Nephron progenitor cell (in vitro differentiated cells): Measurements from ENCODE around the gene ADAMTS19.

Experiments
- DNase-seq: peaks from one replicate; pipeline ENCODE4 v3.0.0; 2021
- H3K27ac Mint-ChIP-seq: 2 replicates; pipeline ENCODE4 v1.8.0; 2021; ENCODE audit warnings: mild to moderate bottlenecking, moderate library complexity, mixed read lengths
- H3K27me3 Mint-ChIP-seq: 2 replicates; pipeline ENCODE4 v1.8.0; 2021; ENCODE audit warnings: mild to moderate bottlenecking, low read depth, mixed read lengths; ENCODE audit not compliant: poor library complexity
- H3K36me3 Mint-ChIP-seq: 2 replicates; pipeline ENCODE4 v1.8.0; 2021; ENCODE audit warnings: low read depth, mixed read lengths
- H3K4me1 Mint-ChIP-seq: 2 replicates; pipeline ENCODE4 v1.8.0; 2021; ENCODE audit warnings: mixed read lengths
- H3K4me3 Mint-ChIP-seq: 2 replicates; pipeline ENCODE4 v1.8.0; 2021; ENCODE audit warnings: mild to moderate bottlenecking, moderate library complexity, mixed read lengths
- H3K9me3 Mint-ChIP-seq: 2 replicates; pipeline ENCODE4 v1.8.0; 2021; ENCODE audit warnings: mild to moderate bottlenecking, moderate library complexity, mixed read lengths
- TF ChIP-seq, protein P1 (sequence below): fragments of 200-600 bp; sonication (generic); IDR thresholded peaks from 2 replicates; pipeline ENCODE4 v1.5.0; 2021; ENCODE audit warnings: antibody characterized with exemption

The ADAMTS19 gene

DNA sequence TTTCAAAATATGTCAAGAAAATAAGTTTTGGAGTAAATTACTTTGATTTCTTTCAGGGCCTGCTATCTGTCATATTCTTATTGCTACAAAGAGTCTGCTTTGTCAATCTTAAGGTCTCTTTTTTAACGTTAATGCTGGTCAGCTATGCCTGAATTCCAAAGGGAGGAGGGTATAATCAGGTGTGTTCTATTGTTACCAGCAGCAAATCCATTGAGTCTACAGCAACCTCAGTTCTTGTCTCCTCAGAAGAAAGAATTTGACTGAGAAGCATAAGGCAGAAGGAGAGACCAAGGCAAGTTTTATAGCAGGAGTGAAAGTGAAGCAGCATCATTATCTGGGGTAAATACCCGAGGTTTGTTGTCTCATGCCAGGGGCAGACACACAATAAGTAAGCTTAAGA, 264.1 kb downstream of the ADAMTS19 start:
- H3K36me3 Mint-ChIP-seq: peaks cover 33% of the 10 kb centered on the region
- no peaks in the 10 kb centered on the region for H3K4me1 Mint-ChIP-seq
- H3K9me3 Mint-ChIP-seq: no peaks in the 10 kb centered on the region
- no peak overlapping the region for H3K4me3 Mint-ChIP-seq
- no peak overlapping the region for H3K27ac Mint-ChIP-seq
- H3K27me3 Mint-ChIP-seq: no peaks in the 10 kb centered on the region
- TF ChIP-seq, protein P1, sequence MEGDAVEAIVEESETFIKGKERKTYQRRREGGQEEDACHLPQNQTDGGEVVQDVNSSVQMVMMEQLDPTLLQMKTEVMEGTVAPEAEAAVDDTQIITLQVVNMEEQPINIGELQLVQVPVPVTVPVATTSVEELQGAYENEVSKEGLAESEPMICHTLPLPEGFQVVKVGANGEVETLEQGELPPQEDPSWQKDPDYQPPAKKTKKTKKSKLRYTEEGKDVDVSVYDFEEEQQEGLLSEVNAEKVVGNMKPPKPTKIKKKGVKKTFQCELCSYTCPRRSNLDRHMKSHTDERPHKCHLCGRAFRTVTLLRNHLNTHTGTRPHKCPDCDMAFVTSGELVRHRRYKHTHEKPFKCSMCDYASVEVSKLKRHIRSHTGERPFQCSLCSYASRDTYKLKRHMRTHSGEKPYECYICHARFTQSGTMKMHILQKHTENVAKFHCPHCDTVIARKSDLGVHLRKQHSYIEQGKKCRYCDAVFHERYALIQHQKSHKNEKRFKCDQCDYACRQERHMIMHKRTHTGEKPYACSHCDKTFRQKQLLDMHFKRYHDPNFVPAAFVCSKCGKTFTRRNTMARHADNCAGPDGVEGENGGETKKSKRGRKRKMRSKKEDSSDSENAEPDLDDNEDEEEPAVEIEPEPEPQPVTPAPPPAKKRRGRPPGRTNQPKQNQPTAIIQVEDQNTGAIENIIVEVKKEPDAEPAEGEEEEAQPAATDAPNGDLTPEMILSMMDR: no peak
- DNase-seq: no peak

DNA sequence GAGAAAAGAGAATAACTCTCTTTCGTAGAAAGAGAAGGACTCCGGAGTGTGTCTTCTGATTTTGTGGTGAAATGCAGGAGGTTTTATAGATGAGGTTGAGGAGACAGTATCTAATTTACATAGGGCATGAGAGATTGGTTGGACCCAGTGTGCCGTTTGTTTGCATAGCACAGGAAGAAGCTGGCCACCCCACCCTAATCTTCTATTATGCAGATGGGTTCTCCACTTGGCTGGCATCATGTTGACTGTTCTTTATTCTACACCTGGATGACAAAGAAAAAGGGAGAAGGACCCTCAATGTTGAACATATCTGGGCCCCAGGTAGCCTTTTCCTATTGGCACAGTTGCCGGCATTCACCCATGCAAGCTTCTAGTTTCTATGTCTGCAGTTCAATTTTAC, 264.5 kb downstream of the ADAMTS19 start:
- H3K36me3 Mint-ChIP-seq: peaks cover 33% of the 10 kb centered on the region
- TF ChIP-seq, protein P1: no peak
- H3K9me3 Mint-ChIP-seq: no peaks in the 10 kb centered on the region
- no peaks in the 10 kb centered on the region for H3K4me1 Mint-ChIP-seq
- no peak for DNase-seq
- H3K27ac Mint-ChIP-seq: no peak overlapping the region
- no peak overlapping the region for H3K4me3 Mint-ChIP-seq
- no peaks in the 10 kb centered on the region for H3K27me3 Mint-ChIP-seq

DNA sequence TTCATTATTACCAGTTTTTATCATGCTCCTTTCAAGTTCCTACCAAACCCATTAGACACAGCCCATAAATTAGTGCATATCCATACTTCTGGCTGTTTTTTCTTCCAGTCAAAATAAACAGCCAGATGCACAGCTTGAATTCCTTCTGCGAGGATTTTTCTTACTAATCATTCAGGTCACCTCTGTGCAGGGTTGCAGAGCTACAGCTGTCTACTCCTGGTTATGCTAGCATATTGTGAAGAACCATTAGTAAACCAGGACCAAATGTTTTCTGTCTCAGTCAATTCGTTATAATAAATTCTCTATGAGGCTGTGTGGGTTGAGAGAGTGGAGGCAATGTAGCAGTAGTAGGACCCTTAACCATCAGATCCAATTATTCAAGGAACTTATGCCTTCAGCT, 279.7 kb downstream of the ADAMTS19 start:
- H3K27ac Mint-ChIP-seq: no peak overlapping the region
- no peak for DNase-seq
- H3K9me3 Mint-ChIP-seq: no peaks in the 10 kb centered on the region
- TF ChIP-seq, protein P1: no peak
- no peaks in the 10 kb centered on the region for H3K27me3 Mint-ChIP-seq
- H3K36me3 Mint-ChIP-seq: no peaks in the 10 kb centered on the region
- no peaks in the 10 kb centered on the region for H3K4me1 Mint-ChIP-seq
- no peak overlapping the region for H3K4me3 Mint-ChIP-seq

DNA sequence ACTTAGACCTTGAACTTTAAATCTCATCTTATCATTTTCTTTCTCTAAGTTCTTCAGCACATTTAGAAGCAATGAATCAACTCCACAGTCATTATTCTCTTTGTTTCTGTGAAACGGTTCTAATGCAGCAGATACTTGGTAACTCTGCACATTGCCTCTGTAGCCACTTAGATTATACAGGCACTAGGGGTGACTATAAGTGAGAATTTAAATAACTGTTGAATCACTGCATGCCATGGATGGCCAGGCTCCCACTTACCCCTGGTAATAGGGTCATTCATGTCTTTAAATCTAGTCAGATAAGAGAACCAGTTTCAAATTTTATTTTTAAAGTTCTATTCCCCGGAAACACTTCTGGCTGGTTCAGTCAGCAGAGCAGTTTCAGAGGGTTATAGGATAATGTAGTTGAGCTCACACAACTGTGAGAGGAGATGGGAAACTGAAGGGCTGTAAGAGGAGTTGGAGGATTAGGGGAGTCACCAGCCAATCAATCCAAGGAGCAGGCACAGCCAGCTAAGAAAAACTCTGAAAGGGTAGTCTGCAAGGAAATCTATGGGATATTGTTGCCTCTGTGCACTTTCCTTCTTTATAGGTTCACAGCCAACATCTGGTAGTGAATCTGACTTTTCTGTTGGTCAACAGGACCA, 283.6 kb downstream of the ADAMTS19 start:
- DNase-seq: no peak
- Mint-ChIP-seq H3K4me3 (no peak overlapping the region), H3K9me3 (no peaks in the 10 kb centered on the region), H3K4me1 (peaks cover 17% of the 10 kb centered on the region), H3K27me3 (peaks cover 3% of the 10 kb centered on the region), H3K36me3 (no peaks in the 10 kb centered on the region), H3K27ac (peak overlapping the region; percentile 26)
- TF ChIP-seq, protein P1: no peak

DNA sequence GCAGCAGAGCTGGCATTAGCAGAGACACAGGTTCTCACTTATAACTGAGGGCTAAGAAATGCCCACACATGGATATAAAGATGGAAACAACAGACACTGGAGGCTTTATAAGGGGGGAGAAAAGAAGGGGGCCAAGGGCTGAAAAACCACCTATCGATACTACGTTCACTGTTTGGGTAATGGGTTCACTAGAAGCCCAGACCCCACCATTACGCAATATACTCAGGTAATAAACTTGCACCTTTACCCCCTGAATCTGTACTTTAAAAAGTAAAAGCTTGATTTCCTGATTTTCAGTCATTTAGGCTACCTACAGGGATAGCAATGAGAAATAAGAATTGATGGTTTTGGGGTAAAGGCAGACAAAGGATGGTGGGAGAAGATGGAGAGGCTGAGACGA, 285.9 kb downstream of the ADAMTS19 start:
- no peaks in the 10 kb centered on the region for H3K9me3 Mint-ChIP-seq
- H3K36me3 Mint-ChIP-seq: no peaks in the 10 kb centered on the region
- H3K27ac Mint-ChIP-seq: no peak overlapping the region
- TF ChIP-seq, protein P1: no peak
- peaks cover 3% of the 10 kb centered on the region for H3K27me3 Mint-ChIP-seq
- no peak for DNase-seq
- no peak overlapping the region for H3K4me3 Mint-ChIP-seq
- peaks cover 27% of the 10 kb centered on the region for H3K4me1 Mint-ChIP-seq

DNA sequence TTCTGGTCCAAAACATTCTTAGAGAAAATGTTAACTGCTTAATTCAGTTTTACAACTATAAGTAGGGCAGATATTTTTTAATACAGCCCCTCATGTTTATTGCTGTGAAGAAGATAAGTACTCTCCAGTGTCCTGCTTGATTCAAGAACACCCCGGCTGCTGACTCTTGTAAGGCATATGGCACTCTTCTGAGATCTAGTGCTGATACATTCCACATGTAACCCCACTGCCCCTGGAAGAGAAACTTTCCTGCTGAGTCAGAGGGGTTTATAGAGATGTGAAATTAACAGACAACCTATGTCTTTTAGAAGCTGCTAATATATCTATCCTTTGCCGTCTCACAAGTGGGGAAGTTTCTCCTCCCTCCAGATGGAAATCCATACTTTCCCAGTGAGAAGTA, 286.8 kb downstream of the ADAMTS19 start:
- no peak for DNase-seq
- no peaks in the 10 kb centered on the region for H3K36me3 Mint-ChIP-seq
- peaks cover 3% of the 10 kb centered on the region for H3K27me3 Mint-ChIP-seq
- TF ChIP-seq, protein P1: no peak
- peaks cover 27% of the 10 kb centered on the region for H3K4me1 Mint-ChIP-seq
- no peak overlapping the region for H3K27ac Mint-ChIP-seq
- no peaks in the 10 kb centered on the region for H3K9me3 Mint-ChIP-seq
- no peak overlapping the region for H3K4me3 Mint-ChIP-seq
